Stimulated activated CD4-positive, alpha-beta T cell treated with anti-CD3 and anti-CD28 coated beads, TNF-alpha, amount 100 ng/mL, for 4 hours (primary cell): Measurements from ENCODE around the gene MYZAP.

Source experiments
- DNase-seq, 3 experiments: peaks; one replicate each; pipeline ENCODE4 v3.0.0-alpha.2; 2020; ENCODE audit warnings: low read depth in 3 of 3

Gene MYZAP

GRCh38 chr15:57562196-57562769 lies 29.4 kb upstream of the MYZAP start:
- no peak for DNase-seq

DNA sequence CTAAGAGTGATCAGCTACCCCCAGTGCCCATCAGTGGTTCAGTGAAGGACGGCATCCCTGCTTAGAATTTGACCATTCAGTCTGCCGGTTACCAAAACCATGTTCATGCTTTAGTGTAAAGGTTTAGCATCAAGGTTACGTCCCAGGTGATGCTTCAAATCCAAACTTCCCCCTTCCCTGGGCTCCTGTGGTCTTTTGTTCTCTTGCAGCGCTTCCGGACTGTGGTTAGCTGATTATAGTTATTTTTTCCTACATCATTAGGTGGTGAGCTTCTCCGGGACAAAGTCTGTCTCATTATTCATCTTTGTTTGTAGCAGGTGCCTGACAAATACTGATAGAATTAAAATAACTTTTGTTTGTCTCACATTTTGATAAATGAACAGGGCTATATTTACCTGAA lies 28.3 kb upstream of the MYZAP start:
- no peak for DNase-seq

DNA sequence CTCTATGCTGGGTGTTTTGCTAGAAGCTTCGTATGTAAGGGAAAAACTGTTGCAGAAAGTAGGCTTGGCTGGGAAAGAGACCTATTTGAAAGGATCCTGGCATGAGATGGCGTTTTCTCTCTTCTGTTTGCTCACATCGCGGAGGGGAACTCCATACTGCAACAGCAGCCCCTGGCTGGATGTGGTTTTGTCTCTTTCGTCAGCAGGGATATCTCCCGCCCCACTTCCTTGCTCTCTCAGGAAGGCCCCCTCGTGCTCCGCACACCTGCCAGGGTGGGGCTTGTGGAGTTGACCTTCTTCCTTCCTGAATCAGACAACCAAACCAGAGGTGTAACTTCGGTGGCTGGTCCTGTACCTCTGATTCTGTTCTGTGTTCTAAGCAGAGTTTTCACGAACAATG lies 26.4 kb upstream of the MYZAP start:
- no peak for DNase-seq

DNA sequence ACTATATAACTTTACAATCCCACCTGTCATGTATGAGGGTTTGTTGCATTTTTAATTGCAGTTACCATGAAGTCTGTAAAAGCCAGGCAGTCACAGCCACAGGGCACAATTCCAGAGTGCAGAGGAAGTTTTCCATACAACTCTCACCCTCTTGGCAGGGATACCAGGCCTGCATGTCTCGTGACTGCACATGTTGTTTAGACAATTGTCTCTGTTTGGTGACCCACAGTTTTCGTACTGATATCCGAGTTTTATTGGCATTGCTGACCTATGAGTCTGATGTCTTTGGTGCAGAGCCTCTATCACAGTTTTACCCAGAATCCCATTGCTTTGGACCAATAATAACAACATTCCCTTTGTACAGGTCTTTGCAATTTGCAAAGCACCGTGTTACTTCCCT lies 24.9 kb upstream of the MYZAP start:
- DNase-seq = no peak

DNA sequence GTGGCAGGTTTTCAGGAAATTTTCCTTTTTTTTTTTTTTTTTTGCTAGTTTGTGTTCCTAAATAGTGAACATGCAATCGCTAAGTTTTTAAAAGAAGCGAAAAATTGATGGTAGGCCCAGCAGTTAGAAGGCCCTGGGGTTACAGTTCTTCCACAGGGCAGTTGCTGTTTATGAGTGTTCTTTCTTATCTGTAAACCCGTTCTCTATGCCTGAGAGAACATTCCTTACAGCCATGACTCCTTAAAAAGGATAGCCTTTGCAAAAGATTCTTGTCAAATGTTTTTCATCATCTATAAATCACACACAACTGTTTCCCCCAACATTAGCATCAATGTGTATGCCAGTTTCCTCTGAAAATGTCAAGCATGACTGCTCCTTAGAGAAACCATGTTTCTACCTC lies 23.8 kb upstream of the MYZAP start:
- no peak for DNase-seq

- DNase-seq = no peak
Measured at GRCh38 chr15:57568299-57568698, 23.4 kb upstream of the MYZAP start.

GRCh38 chr15:57570340-57570739 lies 21.4 kb upstream of the MYZAP start:
- no peak for DNase-seq

DNA sequence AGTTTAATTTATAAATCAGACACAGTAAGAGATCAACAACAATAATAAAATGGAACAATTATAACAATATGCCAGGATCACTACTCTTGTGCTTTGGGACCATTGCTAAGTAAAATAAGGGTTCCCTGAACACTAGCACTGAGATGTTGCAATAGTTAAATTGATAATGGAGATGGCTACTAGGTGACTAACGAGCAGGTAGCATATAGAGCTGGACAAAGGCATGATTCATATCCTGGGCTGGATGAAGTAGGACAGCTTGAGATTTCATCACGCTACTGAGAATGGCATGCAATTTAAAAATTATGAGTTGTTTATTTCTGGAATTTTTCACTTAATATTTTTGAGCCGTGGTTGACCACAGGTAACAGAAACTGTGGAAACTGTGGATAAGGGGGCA lies 20.7 kb upstream of the MYZAP start:
- DNase-seq = no peak

DNA sequence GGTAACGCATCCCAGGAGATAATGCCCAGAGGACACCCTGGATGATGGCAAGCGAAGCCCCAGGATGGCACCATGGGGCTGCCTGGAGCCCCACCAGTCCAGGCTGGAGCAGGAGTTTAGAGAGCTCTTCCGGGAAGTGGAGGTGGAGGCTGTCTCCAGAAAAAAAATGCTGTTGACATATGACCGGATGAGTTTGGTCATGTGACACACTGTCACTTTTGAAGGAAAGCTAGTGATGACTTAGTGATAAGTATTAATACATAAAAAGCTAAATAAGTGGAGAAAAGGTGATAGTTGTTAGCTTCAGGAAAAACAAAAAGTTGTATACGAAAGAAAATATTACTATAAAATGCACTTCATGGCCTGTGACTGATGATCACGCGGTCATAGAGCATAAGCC lies 20.0 kb upstream of the MYZAP start:
- no peak for DNase-seq

GRCh38 chr15:57572468-57572867 lies 19.2 kb upstream of the MYZAP start:
- DNase-seq = no peak

GRCh38 chr15:57573151-57573550 lies 18.6 kb upstream of the MYZAP start:
- no peak for DNase-seq

DNA sequence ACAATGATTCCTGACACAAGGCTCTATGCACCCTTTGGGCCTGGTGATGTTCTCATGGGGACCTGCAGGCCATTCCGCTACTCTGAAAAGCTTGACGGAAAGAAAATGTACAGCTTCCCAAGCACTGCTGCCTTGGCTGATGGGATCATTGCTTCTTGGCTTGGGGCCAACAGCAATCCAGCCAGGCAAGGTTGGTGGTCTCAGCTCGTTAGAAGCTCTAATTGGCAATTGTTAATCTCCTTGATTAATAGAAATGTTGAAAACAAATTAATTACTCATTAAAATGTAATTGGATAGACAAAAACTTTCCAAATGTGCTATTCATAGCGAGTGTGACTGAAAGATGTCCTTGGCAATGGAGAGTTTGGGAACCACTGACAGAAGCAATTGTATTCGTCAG lies 16.3 kb upstream of the MYZAP start:
- DNase-seq = no peak

DNA sequence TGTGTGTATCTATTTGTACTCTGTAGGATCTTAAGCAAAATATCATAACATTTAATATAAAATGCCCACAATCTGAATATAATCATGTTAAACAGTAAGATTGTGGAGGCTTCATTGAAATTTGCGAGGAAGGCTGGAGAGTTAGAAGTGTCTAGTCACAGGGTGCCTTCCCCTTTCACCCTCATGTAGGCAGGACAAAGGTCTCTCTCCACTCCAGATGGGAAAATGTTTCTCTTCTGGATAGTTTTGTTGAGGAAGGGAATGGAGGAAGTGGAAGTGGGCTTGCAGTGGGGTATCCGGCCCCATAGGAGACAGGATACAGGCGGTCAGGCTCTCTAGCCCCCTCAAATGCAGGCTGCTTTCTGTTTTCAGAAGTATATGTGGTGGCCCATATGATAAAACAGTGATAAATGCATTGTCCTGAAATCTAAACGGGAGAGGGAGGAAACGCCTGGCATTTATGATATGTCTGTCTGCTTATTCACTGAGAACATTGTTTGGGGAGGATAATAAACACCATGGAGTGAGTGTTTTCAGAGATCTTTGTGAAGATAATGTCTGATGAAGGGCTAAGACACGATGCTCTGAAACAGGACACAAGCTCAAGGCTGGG lies 13.3 kb upstream of the MYZAP start:
- DNase-seq = no peak

- no peak for DNase-seq
Measured at GRCh38 chr15:57580428-57580827, 11.3 kb upstream of the MYZAP start.

GRCh38 chr15:57580866-57581265 lies 10.8 kb upstream of the MYZAP start:
- no peak for DNase-seq

DNA sequence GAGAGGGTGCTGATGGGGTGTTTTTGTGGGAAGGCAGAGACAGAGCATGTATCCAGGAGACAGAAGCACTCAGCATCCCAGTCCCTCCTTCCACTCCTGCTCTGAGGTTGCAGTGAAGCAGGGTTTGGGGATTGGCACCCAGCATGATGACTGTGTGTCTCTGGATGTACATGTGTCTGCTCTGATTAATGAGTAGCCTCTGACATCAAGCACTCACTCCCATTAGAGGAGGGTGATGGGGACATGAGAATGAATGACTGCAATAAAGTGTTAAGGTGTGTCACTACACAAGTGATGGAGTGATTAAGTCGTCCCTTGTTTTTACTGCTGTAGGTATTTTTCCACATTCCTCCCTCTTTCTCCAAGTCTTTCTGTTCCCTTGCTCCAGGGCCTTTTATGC lies 9.6 kb upstream of the MYZAP start:
- no peak for DNase-seq

GRCh38 chr15:57583282-57583681 lies 8.4 kb upstream of the MYZAP start:
- DNase-seq = no peak

GRCh38 chr15:57583720-57584119 lies 8.0 kb upstream of the MYZAP start:
- no peak for DNase-seq

- DNase-seq = no peak
Measured at GRCh38 chr15:57586661-57587424, 4.9 kb upstream of the MYZAP start.

DNA sequence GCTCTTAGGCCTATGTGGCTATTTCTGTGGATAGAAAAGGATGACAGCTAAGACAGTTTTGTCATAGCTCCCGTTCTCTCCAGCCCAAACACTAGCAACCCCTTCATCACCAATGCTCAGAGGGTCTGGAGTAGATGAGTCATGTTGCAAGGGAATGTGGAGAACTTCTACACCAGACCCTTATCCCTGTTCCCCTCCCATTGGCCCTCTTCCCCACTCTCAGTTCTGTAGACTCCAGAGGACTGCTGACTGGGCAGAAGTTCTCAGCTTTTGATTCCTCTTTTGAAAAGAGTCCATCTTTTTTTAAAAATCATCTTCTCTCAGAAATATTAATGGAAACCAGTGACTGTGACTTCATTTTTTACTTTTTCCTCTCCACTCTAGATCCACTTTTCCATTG lies 2.4 kb upstream of the MYZAP start:
- DNase-seq = no peak

GRCh38 chr15:57589754-57590153 lies 1.9 kb upstream of the MYZAP start:
- no peak for DNase-seq

DNA sequence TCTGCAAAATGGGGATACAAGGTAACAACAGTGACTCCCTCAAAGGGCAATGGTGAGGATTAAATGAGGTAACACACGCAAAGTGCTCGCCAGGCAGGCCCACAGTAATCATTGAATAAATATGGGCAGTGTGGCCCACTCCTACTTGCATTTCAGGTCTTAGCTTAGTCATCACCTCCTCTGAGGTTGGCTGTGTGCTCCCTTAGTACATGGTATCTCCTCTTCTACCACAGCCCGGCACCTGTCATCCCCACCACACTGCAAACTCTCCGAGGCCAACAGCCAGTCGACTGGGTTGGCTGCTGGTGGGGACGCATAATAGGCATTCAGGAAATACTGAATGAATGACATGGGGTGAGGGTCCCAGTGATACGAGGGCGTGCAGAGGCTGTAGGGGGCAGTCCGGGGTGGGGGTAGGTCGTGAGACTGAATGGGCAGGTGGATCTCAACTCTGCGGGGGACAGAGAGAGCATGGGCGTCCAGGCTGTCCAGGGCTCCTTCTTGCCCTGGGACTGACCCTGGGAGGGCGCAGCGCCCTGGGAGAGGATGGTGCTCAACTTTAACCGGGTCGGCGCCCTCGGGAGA lies 375 bp upstream of the MYZAP start:
- DNase-seq = no peak

- DNase-seq = no peak
Measured at GRCh38 chr15:57592426-57592825, 722 bp downstream of the MYZAP start.
